Stimulated activated CD4-positive, alpha-beta T cell treated with anti-CD3 and anti-CD28 coated beads, Interleukin-12 subunit alpha, Interleukin-12 subunit beta, amount 100 ng/mL, for 24 hours (primary cell): ENCODE measurements around the gene MAP3K6.

Source experiments
- DNase-seq, 2 experiments: peaks; one replicate each; pipeline ENCODE4 v3.0.0-alpha.2; 2020; ENCODE audit warnings: low read depth in 2 of 2

Gene MAP3K6

DNA sequence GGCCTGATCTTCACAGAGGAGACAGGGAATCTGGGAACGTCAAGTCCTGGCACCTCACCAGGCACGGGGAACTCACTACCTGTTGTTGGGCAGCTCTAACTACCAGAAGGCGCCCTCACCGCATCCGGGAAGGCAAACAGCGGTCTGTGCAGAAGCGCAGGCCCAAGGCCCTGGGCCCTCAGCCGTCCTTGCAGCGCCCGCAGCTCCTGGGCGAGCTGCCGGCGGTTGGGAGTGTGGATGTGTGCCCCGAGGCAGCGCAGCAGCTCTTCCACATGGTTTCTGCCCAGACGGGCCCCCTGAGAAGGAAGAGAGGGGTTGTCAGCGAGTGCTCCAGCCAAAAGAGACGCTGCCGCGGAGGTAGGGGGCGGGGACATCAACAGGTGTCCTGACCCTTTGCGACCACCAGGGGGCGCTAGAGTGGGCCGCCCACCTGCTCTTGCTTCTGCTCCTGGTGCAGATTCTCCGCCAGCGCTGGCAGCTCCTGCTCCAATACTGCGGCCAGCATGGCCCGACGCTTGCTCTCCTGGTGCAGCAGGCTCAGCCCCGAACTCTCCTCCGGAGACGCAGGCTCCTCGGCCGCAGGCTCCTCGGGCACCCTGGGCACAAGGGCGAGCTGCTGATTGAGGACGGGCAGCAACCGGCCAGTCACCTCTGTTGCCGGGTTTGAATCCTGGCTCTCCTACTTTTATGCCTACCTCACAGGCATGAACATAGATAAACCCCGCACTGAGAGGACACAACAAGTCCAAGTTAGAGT is 9.3 kb downstream of the MAP3K6 start:
- peak; percentile 70 to 71 for DNase-seq

DNA sequence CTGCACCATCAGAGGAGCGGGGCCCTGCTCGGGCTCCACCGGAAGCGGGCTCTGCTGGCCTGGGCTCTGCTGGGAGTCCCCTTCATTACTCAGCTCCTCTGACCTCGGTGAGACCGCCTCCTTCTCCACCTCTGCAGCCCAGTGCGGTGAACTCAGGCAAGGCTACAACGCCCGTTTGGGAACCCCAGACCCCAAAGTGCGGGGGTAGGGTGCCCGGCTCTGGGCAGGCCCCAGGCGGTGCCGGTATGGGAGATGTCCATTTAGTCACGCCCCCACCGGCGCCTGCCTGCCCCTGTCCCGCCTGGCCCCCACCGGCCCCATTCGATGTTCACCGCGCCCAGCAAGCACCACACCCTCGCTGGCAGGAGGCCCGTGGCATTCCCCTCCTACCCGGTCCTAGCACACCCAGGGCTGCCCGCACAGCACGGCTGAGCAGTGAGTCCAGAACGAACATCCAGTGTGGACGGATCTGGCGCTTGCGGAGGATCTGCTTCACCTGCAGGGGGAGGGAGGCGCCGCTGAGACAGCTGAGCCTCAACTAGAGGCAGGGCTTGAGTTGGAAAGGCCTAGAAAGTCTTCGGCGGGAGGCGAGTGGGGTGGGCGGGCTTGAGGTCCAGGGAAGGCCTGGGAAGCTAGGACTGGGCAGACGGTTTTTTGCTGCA is 10.0 kb downstream of the MAP3K6 start:
- DNase-seq, result no peak

DNA sequence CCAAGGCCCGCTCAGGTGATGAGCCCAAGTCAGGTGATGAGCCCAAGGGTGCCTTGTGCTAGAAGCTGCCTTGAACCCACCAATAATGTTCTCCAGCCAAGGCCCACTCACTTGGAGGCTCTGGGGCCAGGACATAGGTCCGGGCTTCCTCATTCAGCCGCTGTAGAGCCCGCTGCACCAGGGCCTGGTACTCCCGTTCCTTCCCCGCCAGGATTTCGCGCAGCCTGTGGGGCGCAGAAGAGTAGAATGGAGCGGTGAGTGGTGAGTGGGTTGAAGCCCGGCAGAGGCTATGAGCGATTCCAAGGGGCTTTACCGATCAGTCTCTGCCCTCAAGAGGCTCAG is 10.5 kb downstream of the MAP3K6 start:
- DNase-seq, result no peak

DNA sequence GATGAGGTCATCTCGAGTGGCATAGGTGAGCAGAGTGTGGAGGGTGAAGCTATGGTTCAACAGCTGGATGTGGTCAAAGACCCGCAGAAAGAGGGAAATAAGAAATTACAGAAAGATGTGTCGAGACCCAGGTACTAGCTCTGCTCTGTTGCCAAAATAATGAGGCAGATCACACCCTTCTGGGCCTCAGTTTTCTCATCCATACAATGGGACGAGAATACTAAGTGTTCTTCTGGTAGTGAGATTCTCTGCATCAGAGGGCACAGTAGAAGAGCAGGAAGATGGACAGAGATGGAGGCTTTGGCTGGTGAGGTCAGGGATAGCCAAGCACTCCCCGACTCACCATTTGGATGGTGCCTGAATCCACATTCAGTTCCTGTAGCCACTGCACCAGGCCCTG is 11.1 kb downstream of the MAP3K6 start:
- DNase-seq, result no peak

DNA sequence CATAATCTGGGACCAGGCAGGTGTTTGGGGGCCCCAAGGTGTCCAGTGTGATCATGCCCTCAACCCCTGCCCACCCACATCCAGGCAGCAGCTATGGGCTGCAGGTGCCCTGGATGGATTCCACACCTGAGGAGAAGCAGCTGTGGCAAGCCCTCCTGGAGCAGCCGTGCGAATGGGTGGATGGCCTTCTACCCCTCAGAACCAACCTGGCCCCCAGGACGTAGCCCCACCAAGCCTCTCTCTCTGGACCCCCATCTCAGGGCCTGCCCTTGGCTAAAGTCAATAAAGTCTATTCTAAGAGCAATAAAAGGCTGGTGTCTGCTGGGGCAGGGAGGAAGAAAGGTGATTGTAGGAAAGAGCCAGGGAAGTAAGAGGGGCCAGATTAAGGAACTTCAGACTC is 13.1 kb downstream of the MAP3K6 start:
- no peak for DNase-seq

DNA sequence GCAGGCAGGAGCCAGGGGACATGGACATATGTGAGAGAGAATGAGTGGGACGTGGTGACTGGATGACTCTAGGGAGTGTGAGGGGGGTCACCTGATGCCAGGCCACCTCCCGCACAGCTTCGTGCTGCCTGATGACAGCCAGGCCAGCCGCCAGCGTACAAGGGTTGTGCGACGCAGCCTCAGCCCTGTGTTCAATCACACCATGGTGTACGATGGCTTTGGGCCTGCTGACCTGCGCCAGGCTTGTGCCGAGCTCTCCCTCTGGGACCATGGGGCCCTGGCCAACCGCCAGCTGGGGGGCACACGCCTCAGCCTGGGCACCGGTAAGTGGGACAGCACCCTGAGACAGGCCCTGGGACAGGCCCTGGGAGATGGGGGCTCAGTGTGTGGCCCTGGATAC is 13.6 kb downstream of the MAP3K6 start:
- DNase-seq, result no peak

DNA sequence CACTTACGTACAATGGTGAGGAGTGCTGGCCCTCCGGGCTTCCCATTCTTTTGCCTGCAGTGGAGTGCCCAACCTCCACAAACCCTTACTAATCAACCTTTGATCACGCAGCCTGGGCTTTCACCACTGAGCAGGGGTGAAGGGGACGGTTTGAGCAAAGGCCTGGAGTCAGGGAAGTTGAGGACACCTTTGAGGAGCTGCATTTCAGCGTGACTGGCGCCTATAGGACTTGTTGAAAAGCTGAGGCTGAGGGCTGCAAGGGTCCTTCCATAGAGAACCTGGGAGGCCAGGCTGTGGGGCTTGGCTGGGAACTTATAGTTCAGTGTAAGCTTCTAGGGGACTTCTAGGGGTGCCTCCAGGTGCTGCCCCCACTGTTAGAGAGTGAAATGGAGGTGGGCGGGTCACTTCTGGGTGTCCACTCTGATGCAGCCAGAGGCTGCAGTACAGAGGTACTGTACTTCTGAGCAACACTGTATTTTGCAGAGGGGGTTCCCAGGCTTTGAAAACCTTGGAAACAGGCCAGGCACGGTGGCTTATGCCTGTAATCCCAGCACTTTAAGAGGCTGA is 15.1 kb downstream of the MAP3K6 start:
- DNase-seq, result no peak

DNA sequence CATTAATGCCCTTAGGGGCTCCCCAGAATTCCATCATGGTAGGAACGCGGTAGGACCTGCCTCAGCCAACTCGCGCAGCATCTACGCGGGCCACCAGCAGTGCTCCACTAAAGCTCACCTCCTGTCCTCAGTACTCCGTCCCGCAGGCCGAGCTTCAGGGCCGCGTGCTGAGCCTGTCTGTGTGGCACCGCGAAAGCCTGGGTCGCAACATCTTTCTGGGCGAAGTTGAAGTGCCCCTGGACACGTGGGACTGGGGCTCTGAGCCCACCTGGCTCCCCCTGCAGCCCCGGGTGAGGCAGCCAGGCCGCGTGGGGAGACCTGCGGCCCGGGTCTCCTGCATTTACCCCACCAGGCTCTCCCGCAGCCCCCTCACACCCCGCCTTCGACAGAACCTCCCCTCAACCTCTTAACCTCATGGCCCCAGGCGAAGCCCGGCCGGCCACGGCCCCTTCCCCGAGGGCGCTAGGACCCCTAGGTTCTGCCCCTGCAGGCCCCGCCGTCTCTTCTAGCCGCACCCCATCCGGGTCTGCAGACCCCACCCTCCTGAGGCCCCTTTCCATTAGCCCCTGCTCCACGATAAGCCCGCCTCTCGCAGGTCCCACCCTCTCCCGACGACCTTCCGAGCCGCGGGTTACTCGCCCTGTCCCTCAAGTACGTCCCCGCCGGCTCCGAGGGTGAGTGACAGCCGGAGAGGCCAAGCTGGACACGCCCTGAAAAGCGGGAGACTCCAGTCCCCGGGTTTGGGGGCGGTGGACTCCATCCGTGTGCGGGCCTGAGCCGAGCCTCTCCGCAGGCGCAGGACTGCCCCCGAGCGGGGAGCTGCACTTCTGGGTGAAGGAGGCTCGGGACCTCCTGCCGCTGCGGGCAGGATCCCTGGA is 15.9 kb downstream of the MAP3K6 start:
- no peak for DNase-seq

DNA sequence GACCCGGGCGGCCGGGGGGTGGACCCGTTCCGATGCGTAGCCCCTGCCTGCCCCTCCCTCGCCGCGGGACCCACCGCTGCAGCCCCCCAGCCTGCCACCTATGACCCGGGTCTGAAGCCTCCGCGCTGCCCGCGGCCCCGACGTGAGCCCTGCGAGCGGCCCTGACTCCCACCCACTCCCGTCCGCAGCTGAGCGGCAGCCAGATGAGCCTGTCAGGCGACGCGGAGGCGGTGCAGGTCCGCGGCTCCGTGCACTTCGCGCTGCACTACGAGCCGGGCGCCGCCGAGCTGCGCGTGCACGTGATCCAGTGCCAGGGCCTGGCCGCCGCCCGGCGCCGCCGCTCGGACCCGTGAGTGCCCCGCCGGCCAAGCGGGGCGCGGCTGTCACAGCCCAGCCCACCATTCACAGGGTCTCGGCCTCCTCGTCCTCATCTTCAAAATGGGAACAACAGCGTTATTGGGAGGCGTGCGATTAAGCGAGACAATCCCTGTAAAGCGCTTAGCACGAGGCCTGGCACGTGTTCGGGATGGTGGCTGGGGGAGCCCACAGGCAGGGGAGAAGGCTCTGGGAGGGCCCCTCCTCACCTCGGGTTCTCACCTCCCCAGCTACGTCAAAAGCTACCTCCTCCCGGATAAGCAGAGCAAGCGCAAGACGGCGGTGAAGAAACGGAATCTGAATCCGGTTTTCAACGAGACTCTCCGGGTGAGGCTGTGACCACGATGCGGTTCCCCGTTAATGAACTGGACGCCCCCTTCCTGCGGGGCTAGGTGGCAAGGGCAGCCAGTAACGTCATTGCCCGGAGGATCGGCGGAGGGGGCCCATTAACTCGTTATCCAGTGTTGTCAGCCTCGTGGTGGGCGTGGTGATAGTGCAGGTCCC is 16.7 kb downstream of the MAP3K6 start:
- no peak for DNase-seq

DNA sequence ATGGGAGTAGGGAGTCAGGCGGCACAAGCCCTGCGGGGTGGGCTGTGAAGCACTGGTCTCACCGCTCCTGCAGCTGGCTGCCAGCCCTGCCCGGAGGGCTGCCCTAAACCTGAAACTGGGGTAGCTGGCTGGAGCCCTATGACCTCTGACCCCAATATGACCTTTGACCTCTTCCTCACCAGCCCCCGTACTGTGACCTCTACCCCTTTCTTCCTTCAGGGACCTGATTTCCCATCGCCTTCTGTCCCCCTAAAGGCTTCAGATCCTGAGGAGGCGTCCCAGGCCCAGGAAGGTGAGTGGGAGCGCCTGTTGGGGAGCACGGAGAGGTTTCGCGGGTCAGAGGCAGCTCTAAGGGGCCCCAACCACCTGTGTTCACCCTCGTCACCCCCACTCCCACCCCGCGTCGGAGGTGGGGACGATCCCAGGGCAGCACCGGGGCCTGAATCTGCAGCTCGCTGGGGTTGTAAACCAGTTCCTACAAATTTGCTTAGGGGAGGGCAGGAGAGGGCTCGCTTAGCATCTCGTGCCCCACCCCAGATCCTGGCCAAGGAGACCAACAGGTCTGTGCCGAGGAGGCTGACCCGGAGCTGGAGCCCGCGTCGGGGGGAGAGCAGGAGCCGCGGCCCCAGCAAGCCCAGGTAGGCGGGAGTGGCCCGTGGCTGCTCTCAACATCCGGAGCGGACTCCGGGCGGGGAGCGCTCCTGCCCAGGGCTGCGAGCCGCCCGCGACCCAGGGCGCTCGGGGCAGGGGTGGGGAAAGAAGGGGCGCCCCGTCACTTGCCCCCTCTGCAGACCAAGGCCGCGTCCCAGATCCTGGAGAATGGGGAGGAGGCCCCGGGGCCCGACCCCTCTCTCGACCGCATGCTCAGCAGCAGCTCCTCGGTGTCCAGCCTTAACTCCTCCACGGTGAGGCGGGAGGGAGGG is 17.6 kb downstream of the MAP3K6 start:
- DNase-seq, result no peak

DNA sequence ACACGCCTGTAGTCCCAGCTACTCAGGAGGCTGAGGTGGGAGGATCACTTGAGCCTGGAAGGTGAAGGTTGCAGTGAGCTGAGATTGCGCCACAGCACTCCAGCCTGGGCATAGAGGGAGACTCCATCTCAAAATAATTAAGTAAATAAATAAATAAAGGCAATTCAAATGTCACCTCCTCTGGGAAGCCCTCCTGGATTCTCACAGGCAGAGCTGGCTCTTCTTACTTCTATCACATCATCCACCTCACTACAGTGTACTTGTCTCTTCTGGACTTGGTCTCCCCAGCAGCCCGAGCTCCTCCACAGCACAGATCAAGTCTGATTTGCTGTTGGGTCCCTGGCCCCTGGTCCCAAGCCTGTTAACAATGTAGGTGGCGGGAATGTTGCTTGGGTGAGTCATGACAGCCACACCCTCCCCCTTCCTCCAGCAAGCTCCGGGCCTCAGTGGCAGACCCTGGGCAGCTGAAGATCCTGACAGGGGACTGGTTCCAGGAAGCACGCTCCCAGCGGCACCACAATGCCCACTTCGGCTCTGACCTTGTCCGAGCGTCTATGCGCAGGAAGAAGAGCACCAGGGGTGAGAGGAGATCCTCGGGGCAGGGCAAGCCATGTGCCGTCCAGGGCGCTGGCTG is 19.7 kb downstream of the MAP3K6 start:
- DNase-seq, result no peak

DNA sequence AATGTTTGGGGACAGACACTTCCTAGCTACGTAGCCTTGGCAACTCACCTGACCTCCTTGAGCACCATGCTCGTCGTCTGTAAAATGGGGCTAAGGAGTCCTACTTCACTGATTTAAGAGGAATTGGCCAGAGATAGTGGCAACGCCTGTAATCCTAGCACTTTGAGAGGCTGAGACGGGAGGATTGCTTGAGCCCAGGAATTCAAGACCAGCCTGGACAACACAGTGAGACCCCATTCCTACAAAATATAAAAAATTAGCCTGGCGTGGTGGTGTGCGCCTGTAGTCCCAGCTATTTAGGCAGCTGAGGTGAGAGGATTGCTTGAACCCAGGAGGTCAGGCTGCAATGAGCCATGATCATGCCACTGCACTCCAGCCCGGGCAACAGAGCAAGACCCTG is 20.4 kb downstream of the MAP3K6 start:
- DNase-seq, result no peak

DNA sequence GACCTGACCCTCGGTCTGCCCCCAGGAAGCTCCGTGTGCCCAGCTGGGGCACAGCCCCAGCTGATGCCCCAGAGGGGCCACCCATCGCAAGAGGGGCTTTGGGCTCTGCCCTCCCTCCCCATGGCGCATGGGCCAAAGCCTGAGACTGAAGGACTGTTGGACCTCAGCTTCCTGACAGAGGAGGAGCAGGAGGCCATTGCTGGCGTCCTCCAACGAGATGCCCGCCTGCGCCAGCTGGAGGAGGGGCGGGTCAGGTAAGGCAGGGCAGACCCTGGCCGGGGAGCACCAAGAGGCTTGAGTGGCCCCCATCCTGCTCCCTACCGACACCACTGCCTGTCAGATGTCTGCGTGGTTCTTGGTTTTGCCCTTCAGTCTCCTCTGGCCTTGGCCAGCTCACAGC is 21.5 kb downstream of the MAP3K6 start:
- no peak for DNase-seq

DNA sequence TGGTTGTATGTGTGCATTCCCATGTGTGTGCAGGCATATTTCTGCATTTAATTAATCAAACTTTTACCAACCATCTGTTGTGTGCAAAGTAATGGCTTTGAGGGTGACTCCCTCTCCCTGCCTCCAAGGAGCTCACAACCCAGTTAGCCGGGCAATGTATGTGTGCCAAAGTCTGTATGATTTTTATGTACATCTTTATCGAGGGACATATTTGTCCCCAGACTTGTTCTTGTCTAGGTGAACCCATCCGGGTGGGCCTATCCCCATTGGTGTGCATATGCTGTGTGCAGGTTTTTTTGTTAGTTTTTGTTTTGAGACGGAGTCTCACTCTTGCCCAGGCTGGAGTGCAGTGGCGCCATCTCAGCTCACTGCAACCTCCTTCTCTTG is 23.1 kb downstream of the MAP3K6 start:
- DNase-seq, result no peak

DNA sequence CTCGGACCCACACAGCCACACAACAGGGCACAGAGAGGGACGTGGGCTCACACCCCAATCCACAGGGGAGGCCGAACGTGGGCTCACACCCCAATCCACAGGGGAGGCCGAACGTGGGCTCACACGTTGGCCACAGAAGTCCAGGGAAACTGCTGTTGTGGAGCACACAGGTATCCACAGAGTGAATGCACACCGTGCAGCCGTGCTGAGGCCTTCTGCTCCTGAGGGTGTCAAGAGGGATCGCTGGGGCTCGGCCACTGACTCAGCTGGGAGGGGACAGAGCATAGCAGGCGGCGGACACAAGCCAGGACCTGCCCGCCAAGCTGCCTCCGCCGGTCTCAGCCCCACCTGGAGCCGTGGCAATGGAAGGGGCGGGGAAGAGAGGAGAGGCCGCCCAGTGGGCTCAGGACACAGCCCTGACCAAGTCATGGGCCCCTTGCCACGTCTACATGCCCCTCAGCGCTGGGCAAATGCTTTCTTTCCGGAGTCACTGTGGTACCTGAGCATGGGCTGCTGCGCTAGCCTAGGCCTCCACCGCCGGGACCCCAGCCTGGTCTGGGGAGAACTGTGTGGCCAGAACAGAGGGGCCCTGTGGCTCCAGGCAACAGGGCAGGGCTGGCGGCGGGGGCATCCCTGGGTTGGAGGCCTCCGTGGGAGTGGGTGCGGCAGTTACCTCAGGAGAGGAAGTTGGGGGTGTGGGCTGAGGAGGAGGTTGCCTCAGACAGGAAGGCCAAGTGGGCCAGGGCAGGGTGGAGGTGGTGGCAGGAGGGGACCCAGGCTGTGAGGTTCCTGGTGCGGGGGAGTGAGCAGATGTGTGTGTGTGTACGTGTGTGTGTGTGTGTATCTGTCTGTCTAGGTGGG is 23.8 kb downstream of the MAP3K6 start:
- peak in 1 of 2 experiments; percentile 36 for DNase-seq

DNA sequence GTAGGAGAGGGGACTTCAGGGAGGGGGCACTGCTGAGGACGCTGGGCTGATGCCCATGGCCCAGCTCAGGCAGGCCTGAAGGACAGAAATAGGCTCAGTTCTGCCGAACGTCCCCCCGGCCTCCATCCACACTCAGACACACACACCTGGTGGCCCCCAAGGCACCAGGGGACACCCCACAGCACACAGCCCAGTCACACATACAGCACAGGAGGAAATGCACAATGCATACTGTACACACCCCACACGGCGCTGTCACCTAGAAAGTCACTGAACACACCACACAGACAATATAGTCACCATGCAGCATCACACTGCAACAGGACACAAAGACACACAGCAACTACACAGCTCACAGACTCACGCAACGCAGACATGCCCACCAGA is 24.4 kb downstream of the MAP3K6 start:
- DNase-seq, result no peak

DNA sequence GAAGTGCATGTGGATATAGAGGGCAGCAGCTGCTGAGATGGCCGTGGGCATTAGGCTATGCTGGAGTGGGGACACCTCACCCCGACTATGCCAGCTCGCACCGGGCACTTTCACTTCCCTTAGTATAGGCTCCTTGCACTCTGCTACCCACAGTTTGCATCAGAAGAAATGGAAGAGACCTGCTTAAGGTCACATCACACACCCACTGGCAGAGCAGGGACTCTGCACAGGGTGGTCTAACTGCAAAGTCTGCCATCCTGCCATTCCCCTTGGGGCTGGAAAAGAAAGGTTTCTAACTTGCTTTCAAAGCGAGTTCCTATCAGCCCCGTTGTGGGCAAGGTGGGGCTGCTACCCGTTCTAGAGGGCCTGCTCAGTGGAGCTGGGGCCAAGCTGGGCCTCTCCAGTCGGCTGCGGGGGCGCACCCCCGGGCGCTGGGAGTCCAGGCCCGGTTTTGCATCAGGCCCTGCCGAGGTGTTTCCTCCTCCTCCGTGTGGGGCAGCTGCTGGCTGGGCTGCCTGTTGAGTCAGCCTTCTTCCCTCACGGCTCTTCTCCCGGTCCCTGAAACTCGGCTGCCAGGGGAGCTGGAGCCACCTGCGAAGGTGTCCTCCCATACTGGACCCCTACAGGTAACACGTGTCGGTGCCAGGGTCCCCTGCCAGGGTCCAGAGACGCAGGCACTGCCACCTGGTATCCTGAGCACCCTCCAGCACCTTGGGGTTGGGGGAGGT is 25.1 kb downstream of the MAP3K6 start, which contains the start of gene SYTL1:
SYTL1 (plus strand) TSS at position 498 of the 728 bp plus-strand sequence. CDS start 3,313 bp downstream, outside the sequence.
- peak in 1 of 2 experiments; percentile 49 for DNase-seq

DNA sequence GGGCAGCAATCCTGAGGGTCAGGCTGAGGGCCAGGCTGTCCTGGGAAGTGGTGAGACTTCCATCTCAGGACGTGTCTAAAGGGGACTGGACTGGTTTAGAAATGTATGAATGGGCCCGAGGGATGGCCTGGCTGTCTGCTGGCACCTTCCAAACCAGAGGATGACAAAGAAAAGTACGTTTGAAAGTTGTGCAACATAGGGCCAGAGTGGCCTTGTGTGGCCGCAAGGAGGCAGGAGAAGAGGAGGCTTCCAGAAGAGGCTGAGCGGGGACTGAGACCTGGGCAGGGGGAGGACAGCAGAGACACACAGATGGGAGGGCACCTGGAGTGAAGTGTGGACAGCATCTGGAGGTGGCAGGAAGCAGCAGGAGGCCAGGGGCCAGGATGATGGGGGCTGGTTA is 27.5 kb downstream of the MAP3K6 start:
- DNase-seq, result no peak
